ELF-1 (cell line): ENCODE data around the gene AEBP1.

Source experiments
- DNase-seq: peaks from one replicate; pipeline ENCODE4 v3.0.0-alpha.2; 2016; ENCODE audit warnings: low read depth, low spot score

AEBP1 gene

DNA sequence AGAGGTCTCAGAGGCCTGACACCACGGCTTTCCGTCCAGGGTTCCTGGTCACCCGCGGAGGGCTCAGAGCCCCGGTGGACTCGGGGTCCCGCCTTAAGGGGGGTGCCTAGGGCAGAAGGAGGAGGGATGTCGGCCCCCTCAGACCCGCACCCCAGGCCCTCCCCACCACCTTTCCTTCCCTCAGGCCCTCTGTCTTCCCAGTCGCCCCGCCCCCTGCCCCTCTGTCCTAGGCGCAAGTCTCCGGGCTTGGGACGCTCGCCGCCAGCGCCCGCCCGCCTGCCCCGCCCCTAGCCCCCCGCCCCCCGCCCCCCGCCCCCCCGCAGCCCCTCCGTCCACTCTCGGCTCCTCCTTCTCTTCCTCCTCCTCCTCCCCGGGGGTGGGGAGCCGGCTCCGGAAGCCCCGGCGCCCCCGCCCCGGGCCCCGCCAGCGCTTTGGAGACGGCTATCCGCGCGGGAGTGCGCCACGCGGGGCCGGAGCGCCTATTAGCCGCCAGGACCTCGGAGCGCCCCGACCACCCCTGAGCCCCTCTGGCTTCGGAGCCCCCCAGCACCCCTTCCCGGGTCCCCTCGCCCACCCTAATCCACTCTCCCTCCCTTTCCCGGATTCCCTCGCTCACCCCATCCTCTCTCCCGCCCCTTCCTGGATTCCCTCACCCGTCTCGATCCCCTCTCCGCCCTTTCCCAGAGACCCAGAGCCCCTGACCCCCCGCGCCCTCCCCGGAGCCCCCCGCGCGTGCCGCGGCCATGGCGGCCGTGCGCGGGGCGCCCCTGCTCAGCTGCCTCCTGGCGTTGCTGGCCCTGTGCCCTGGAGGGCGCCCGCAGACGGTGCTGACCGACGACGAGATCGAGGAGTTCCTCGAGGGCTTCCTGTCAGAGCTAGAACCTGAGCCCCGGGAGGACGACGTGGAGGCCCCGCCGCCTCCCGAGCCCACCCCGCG lies at the start of gene AEBP1:
TSS of gene AEBP1 (plus strand) at position 423 of the 937 bp plus-strand sequence. CDS start at position 744, 321 bp downstream.
- no peak for DNase-seq

GRCh38 chr7:44056681-44057080 lies 47.5 kb upstream of the AEBP1 start:
- DNase-seq, result no peak

GRCh38 chr7:44057181-44057848 lies 46.8 kb upstream of the AEBP1 start:
- DNase-seq, result no peak

DNA sequence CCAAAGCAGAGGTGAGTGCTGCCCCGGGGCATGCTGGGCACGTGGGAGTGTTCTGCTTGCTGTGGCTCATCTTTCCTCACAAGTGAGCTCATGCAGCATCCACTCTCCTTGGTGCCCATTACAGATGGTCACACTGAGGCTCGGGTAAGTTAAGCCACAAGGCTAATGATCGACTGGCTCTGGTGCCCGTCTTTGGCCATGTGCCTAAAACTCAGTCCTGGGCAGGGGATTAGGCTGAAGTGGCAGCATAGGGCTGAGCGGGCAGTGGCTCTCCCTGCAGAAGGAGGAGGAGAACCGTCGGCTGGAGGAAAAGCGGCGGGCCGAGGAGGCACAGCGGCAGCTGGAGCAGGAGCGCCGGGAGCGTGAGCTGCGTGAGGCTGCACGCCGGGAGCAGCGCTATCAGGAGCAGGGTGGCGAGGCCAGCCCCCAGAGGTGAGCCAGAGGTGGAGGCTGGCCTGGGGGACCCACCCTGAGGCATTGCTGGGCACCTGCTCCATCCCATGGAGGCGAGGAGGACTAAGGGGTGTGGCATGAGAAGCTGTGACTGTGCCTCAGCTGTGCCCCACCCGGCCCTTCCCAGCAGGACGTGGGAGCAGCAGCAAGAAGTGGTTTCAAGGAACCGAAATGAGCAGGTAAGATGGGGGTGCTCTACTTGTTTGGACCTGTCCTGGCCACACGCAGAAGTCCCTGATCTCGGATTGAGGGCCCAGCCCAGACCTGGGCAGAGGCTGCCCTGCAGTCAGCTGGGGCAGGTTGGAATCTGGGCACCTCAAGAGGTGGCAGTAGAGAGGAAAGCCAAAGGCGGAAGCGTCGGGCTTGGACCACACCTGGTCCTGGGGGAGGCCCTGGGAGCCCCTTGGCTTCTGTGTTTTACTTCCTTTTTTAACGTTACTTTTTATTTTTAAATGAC lies 46.0 kb upstream of the AEBP1 start:
- DNase-seq, result no peak

- DNase-seq, result no peak
These were observed 45.4 kb upstream of the AEBP1 start for GRCh38 chr7:44058759-44059218.

DNA sequence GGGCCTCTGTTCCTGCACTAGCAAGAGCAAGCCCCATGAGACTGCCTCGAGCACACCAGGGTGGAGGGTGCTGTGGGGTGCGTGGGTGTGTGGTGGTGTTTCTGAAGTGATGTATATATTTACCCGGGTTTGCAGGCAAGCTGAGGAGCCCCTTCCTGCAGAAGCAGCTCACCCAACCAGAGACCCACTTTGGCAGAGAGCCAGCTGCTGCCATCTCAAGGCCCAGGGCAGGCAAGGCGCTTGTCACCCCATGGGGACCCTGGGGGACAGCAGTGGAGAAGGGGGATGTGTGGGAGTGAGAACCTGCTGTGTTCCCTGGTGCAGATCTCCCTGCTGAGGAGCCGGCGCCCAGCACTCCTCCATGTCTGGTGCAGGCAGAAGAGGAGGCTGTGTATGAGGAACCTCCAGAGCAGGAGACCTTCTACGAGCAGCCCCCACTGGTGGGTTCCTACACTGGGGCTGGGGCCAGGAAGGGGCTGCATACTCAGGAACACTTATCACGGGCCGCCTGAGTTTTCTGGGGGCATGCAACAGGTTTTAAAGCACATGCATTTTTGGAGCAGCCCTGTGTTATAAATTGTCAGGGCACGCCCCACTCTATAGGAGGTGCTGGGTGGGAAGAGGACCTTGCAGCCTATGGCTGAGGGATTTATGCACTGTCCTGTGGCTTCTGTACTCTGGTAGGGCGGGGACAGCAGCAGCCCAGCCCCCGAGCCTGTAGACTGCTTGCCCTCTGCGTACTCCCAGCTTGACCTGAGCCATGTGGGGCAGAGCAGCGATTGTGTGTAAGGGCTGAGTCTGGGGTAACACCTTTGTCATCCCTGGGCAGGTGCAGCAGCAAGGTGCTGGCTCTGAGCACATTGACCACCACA lies 44.7 kb upstream of the AEBP1 start:
- DNase-seq, result no peak

GRCh38 chr7:44060091-44060947 lies 43.8 kb upstream of the AEBP1 start:
- no peak for DNase-seq

DNA sequence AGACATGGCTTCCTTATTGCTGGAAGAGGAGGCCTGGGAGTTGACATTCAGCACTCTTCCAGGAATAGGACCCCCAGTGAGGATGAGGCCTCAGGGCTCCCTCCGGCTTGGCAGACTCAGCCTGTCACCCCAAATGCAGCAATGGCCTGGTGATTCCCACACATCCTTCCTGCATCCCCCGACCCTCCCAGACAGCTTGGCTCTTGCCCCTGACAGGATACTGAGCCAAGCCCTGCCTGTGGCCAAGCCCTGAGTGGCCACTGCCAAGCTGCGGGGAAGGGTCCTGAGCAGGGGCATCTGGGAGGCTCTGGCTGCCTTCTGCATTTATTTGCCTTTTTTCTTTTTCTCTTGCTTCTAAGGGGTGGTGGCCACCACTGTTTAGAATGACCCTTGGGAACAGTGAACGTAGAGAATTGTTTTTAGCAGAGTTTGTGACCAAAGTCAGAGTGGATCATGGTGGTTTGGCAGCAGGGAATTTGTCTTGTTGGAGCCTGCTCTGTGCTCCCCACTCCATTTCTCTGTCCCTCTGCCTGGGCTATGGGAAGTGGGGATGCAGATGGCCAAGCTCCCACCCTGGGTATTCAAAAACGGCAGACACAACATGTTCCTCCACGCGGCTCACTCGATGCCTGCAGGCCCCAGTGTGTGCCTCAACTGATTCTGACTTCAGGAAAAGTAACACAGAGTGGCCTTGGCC lies 43.0 kb upstream of the AEBP1 start:
- DNase-seq, result no peak

- no peak for DNase-seq
These were observed 42.4 kb upstream of the AEBP1 start for GRCh38 chr7:44061645-44062179.

- DNase-seq, result no peak
These were observed 41.8 kb upstream of the AEBP1 start for GRCh38 chr7:44062180-44062902.

DNA sequence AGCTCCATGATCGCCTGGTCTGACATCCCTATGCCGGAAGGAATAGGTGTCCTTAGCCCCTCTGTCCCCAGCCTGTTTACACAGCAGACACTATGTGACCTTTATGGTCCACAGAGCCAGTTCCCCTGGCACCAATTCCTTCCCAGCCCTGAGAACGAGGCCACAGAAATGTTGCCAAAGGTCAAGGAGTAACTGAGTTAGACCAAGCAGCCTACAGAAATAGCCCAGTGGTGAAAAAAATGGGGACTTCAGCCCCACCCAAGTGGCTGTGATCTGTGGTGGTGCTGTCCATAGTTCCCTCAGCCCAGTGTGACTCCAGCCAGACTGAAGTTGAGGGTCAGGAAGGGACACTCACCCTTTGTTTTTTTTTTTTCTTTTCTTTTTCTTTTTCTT lies 41.2 kb upstream of the AEBP1 start:
- DNase-seq, result no peak

DNA sequence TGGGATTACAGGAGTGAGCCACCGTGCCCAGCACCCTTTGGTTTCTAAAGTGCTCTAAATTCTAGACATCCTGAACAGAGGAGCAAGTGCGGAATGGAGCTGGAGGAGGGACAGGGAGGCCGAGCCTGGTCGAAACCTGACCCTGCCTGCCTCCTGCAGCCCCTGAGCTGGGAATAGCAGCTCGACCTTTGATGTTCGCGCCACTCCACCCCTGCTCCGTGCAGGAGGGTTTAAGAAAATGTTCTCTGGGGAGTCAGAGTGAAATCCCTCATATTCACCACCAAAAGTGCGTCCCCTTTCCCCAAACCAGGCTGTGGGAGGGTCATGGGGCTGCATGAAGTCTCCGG lies 40.6 kb upstream of the AEBP1 start:
- DNase-seq, result peak; percentile 51

GRCh38 chr7:44063894-44064651 lies 40.1 kb upstream of the AEBP1 start:
- DNase-seq, result peak; percentile 72

DNA sequence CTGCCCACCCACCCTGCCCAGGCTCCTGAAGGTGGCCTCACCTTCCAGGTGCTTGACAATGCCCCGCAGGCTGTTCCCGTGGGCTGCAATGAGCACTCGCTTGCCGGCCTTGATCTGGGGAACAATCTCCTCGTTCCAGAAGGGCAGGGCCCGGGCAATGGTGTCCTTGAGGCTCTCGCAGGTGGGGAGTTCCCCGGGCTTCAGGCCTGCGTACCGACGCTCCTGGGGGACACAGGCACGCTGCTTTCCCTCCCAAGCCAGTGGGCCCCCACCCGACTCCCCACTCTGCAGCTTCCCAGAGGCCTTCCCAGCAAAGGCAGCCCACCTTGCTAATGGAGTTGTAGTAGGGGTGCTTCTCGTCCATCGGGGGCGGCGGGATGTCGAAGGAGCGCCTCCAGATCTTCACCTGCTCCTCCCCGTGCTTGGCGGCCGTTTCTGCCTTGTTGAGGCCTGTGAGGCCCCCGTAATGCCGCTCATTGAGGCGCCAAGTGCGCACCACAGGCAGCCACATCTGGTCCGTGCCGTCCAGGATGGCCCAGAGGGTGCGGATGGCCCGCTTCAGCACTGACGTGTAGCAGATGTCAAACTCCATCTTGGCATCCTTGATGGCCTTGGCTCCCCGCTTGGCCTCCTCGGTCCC lies 39.2 kb upstream of the AEBP1 start:
- peak; percentile 35 for DNase-seq

DNA sequence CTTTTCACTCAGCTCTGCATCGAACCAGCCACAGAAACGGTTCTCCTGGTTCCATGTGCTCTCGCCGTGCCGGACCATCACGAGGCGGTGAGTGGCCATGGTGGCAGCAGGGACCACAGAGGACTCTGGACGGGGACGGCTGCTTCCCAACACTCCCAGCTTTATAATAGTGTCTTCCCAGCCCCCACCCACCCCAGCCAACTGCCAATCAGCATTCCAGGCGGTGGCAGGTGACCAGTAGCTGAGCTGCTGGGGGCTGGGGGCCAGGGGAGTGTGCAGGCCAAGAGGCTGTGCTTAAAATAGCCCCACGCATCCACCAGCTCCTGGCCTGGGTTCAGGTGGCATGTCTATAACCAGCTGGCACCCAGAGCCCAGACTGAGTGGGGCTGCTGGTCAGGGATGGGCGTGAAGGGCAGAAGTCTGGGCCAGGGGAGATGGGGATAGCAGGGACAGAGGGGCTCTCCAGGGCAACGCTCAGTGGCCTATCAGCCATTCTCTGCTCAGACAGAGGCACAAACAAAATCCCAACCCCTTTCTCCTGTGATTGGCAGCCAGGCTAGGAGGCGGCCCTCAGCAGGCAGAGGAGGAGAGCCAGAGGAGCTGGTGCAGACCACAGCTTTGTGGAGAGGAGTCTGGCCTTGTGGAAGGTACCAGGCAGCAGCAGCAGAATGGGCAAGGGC lies 38.6 kb upstream of the AEBP1 start, which contains the start of gene PGAM2:
TSS of gene PGAM2 (minus strand) at position 137 of the 680 bp plus-strand sequence. CDS start at position 99, 38 bp downstream.
- DNase-seq, result peak; percentile 82

DNA sequence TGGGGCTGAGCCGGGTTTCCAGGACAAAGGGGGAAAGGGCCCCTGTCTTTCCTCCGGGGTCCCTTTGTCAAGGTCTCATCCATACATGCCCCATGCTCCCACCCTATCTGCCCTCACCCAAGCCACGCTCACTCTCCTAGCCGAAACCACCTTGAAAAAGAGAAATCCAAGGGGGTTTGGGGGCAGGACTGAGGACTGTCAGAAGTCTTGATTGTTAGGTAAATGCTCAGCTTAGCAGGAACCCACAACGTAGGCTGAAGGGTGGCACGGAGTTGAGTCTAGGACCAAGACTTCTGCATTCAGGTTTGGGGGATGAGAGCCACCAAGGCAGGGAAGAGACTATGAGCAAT lies 38.1 kb upstream of the AEBP1 start:
- DNase-seq, result no peak
